ENCODE measurements around the gene PDCL2. TPM values are rescaled to one million over a fixed set of nuclear protein-coding genes. Genes with fewer than 3 reads are reported as not detected.

The PDCL2 gene
- total RNA-seq, 2 donors from 2014 or later = not detected

DNA sequence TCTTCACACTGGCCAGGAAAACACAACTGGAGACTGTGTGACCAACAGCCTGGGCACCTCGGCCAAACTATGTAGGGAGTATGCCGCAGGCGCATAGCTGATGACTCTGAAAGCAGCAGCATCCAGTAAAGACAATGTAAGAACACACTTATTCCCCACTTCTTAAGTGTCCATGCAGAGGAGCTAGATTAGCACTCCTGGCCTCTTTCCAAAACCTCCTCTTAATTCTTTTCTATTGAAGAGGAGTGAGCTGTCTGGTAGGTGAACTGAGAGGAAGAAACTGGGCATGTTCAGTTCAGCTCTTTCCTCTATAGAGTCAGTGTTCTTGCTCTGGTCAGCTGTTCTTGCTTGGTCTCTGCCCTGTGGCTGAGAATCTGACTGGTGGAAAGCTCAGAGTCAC lies 23.0 kb upstream of the PDCL2 start:
- Histone ChIP-seq H3K9ac (ENCODE audit: low read depth in 2 of 2, low read length in 2 of 2) (no peak overlapping the region), H3K4me3 (no peak overlapping the region), H3K36me3 (no peaks in the 10 kb centered on the region), H3K9me3 (no peaks in the 10 kb centered on the region), H3K27me3 (no peaks in the 10 kb centered on the region), H3K27ac (no peak overlapping the region), H3K4me1 (no peaks in the 10 kb centered on the region)
- intact Hi-C loops (cut with DNase I) = no loop called here
- TF ChIP-seq, protein P1, sequence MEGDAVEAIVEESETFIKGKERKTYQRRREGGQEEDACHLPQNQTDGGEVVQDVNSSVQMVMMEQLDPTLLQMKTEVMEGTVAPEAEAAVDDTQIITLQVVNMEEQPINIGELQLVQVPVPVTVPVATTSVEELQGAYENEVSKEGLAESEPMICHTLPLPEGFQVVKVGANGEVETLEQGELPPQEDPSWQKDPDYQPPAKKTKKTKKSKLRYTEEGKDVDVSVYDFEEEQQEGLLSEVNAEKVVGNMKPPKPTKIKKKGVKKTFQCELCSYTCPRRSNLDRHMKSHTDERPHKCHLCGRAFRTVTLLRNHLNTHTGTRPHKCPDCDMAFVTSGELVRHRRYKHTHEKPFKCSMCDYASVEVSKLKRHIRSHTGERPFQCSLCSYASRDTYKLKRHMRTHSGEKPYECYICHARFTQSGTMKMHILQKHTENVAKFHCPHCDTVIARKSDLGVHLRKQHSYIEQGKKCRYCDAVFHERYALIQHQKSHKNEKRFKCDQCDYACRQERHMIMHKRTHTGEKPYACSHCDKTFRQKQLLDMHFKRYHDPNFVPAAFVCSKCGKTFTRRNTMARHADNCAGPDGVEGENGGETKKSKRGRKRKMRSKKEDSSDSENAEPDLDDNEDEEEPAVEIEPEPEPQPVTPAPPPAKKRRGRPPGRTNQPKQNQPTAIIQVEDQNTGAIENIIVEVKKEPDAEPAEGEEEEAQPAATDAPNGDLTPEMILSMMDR (IDR thresholded peaks at IDR 0.05) = no peak
- no peak for DNase-seq

DNA sequence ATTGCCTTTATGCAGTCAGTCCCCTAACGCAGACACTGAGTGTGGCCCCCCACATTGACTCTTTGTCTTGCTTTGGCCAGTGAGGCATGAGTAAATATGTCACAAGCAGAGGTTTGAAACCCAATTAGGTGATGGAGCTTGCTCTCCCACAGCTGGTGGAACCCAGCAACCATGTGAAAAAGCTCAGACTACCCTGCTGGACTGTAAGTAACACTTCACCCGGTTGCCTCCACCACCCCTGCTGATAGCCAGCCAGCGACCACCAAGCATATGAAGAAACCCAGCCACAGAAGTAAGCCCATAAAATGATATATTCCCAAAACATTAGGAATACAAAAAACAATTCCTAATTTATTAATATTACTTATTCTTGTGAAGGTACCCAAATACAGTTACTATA lies 21.6 kb upstream of the PDCL2 start:
- DNase-seq = no peak
- Histone ChIP-seq H3K27me3 (no peaks in the 10 kb centered on the region), H3K9ac (ENCODE audit: low read depth in 2 of 2, low read length in 2 of 2) (no peak overlapping the region), H3K9me3 (no peaks in the 10 kb centered on the region), H3K27ac (no peak overlapping the region), H3K4me3 (no peak overlapping the region), H3K4me1 (no peaks in the 10 kb centered on the region), H3K36me3 (no peaks in the 10 kb centered on the region)
- intact Hi-C loops (cut with DNase I) = no loop called here
- TF ChIP-seq, protein P1 (IDR thresholded peaks at IDR 0.05) = no peak

DNA sequence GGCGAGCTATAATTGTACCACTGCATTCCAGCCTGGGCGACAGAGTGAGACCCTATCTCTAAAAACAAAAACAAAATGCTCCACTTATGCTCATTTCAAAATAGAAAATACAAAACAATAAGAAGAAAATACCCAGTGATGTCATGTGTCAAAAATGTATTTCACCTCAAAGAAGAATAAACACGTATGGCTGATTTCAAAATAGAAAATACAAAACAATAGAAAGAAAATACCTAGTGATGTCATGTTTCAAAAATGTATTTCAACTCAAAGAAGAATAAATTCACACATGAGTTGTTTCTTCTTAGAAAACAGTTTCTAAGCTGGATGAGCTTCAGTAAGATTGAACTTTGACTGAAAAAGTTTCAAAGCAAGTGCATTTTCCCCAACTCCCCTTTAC lies 20.3 kb upstream of the PDCL2 start:
- Histone ChIP-seq H3K36me3 (no peaks in the 10 kb centered on the region), H3K27ac (no peak overlapping the region), H3K27me3 (no peaks in the 10 kb centered on the region), H3K9me3 (no peaks in the 10 kb centered on the region), H3K4me1 (no peaks in the 10 kb centered on the region), H3K4me3 (no peak overlapping the region), H3K9ac (ENCODE audit: low read depth in 2 of 2, low read length in 2 of 2) (no peak overlapping the region)
- TF ChIP-seq, protein P1 (IDR thresholded peaks at IDR 0.05) = no peak
- DNase-seq = no peak
- intact Hi-C loops (cut with DNase I) = no loop called here

DNA sequence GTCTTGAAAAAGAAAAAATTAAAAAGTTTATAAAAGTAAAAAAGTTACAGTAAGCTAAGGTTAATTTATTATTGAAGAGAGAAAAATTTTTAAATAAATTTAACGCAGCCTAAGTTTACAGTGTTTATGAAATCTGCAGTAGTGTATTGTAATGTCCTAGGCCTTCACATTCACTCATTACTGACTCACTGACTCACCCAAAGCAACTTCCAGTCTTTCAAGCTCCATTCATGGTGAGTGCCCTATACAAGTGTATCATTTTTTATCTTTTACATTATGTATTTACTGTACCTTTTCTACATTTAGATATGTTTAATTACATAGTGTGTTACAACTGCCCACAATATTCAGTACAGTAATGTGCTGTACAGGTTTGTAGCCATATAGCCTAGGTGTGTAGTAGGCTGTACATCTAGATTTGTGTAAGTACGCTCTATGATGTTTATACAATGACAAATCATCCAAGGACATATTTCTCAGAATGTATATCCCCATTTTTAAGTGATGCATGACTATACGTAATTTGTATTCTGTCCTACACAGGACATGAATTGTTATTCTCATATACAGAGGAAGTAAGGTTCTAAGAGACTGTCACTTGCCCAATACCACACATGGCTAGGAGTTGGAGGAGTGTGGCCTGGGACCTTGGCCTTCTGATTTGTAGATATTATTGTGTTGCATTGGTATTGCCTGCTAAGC lies 19.5 kb upstream of the PDCL2 start:
- TF ChIP-seq, protein P1 (IDR thresholded peaks at IDR 0.05) = no peak
- DNase-seq = no peak
- no peaks in the 10 kb centered on the region for H3K9me3 ChIP-seq
- no peak overlapping the region for H3K4me3 ChIP-seq
- no peak overlapping the region for H3K27ac ChIP-seq
- no peak overlapping the region for H3K9ac ChIP-seq (ENCODE audit: low read depth in 2 of 2, low read length in 2 of 2)
- no peaks in the 10 kb centered on the region for H3K4me1 ChIP-seq
- no peaks in the 10 kb centered on the region for H3K36me3 ChIP-seq
- H3K27me3 ChIP-seq = no peaks in the 10 kb centered on the region
- intact Hi-C loops (cut with DNase I) = no loop called here

DNA sequence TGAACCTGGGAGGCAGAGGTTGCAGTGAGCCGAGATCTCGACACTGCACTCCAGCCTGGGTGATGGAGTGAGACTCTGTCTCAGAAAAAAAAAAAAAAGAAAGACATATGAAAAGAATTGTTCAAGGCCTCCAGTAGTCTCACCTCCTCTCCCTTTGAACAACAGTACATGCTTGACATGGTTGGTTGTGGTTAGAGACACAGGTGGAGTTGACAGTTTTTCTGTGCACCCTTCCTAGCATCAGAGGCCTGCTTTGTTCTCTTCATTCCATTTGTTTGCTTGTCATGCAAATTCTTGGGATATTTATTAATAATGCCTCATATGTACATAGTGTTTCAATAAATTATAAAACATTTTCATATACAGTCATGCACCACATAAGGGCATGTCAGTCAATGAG lies 18.3 kb upstream of the PDCL2 start:
- Histone ChIP-seq H3K27ac (no peak overlapping the region), H3K9ac (ENCODE audit: low read depth in 2 of 2, low read length in 2 of 2) (no peak overlapping the region), H3K4me3 (no peak overlapping the region), H3K27me3 (no peaks in the 10 kb centered on the region), H3K36me3 (no peaks in the 10 kb centered on the region), H3K9me3 (no peaks in the 10 kb centered on the region), H3K4me1 (no peaks in the 10 kb centered on the region)
- intact Hi-C loops (cut with DNase I) = no loop called here
- TF ChIP-seq, protein P1 (IDR thresholded peaks at IDR 0.05) = no peak
- DNase-seq = no peak

All from colonic mucosa (tissue), 4 donors.